GM21447 (cell line): ENCODE results near the gene DSCAML1.
"Not testable (repeated sequence)": the region's sequence is repeated elsewhere in the genome, so short reads cannot be mapped to it uniquely, and the experiment has no call there.

ENCODE experiments used
- ATAC-seq: cut with Tn5 transposase; IDR thresholded peaks from one replicate; pipeline ENCODE4 v1.9.1; 2021; ENCODE audit not compliant: unreplicated experiment

Gene DSCAML1

GRCh38 chr11:117819096-117820040 is 22.4 kb upstream of the DSCAML1 start:
- no peak for ATAC-seq

GRCh38 chr11:117818041-117818873 is 21.2 kb upstream of the DSCAML1 start:
- peak; percentile 12 for ATAC-seq

DNA sequence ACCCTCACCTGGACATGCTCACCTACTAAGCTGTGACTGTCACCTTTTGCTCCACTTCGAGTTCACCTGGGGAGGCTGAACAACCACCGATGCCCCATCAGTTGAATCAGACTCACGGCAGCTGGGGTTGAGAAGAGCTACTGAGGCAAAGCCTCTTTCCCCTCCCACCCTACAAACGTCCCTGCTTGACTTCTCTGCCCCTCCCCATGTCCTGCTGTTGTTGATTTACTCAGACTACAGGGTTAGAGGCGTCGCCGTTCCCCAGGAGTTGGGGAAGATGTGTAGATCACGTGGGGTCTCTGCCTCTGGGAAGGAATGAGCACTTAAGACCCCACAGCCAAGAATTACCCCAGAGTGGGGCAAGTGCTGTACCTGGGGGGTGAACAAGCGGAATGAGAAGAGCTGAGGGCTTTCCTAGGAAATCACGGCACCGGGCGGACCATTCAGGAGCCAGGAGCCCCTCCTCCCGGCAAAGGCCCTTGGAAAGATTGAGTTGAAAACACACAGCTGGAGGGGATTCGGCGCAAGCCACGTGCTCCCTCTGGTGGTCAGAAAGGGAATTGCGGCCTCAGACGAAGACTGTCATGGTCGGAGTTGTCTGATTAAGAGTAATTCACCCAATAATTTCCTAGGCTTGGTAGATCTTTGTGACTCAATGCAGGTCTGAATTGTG is 20.5 kb upstream of the DSCAML1 start:
- ATAC-seq: peak; percentile 22

DNA sequence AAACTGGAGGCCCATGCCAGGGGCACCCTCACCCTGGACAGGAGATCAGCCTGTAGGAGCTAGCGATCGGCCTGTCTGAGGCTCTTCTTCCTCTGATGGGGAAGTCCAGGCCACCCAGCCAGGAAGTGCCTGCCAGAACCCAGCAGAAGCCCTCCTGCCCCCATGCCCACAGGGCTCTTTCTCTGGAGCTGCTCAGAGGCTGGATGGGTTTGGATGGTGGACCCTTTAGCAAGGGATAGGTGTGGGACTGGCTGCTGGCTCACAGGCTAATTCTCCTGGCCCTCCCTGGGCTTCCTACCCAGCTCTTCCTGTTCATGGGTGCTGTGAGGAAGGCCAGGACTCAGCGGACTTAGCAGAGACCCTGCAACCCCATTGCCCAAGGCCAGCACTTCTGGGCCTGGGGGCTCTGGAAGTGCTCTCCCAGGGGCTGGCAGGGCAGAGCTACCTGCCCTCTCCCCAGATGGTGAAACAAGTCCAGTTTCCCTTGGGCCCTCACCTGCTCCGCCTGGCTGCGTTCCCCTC is 19.9 kb upstream of the DSCAML1 start:
- no peak for ATAC-seq

DNA sequence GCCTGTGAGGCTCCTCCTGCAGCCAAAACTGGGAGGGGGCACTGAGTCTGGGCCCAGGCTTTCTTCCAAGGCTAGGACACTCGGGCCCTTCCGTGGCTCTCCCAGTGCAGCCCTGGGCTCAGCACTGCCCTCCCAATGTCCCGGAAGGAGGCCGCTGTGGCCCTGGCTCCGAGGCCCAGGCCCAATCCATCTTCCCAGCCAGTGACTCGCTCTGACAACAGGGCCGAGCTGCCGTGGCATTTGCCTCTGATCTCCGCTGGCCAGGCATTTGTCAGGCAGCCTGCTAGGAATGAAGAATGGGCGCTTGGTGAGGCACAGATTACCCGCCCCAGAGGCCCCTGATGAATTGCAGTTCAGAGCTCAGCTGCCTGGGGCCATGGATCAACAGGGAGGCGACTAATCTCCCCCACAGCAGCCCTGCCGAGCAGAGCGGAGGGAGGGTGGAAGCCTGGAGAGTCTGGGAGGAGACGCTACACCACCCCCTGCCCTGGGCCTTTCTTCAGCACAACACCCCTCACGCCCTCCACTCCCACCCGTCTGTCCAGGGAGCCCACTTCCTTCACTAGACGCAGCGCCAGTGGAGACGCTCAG is 19.2 kb upstream of the DSCAML1 start:
- no peak for ATAC-seq

DNA sequence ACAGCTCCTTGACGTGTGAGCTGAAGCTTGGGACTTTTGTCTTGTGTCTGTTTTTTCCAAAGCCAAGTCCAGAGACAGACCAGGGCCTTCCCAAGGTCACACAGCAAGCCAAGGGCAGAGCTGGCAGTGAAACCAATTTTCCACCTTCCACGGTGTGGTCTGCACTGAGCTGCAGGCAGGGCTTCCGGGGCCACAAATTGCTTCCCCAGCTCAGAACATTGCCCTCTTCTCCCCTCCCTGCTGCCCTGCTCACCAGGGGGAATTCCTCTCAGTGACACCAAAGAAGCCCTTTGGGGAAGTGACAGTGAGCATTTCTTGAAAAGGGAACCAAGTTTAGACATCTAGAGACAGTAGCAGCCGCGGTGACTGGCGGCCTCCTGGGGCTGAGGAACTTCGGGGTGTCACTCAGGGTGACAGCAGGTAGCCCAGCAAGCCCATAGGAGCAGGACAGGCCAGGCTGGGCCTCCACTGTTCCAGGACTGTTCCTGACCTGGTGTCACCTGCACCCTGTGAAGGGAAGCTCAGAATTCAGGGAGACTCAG is 18.3 kb upstream of the DSCAML1 start:
- peak; percentile 65 for ATAC-seq

DNA sequence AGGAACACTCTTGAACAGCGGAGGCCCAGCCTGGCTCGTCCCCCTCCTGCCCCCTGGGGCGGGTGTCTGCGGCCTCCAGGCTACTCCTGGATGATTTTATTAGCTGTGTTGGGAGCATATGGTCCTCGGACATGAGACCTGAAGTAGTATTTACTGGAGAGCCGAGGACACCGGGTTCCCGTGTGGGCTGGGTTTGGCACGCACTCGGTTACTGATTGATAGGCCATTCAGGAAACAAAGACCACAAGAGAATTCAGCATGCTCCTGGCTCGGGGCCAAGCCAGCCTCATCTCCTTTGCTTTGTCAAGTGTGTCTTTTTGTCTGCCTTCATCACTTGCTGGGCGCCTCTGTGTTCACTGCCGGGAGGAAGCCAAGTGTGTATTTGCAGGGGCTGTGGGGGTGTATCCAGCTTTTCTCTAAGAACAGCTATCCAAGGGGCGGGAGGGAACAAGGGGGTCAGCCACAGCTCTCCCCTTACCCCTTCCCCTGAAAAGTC is 17.8 kb upstream of the DSCAML1 start:
- peak; percentile 48 for ATAC-seq

GRCh38 chr11:117814204-117814765 is 17.3 kb upstream of the DSCAML1 start:
- peak; percentile 6 for ATAC-seq

DNA sequence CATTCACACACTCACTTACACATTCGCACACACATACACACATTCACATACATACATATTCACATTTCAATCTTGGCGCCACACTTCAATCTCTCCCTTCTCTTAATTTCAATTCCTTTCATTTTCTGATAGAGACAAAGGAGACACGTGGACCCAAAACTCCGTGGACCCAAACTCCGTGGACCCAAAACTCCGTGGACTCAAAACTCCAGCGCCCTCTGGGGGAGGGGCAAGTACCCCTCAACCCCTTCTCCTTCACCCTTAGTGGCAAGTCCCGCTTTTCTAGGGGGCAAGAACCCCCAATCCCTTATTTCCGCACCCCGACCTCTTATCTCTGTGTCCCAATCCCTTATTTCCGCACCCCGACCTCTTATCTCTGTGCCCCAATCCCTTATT is 13.0 kb upstream of the DSCAML1 start:
- not testable (repeated sequence) for ATAC-seq

DNA sequence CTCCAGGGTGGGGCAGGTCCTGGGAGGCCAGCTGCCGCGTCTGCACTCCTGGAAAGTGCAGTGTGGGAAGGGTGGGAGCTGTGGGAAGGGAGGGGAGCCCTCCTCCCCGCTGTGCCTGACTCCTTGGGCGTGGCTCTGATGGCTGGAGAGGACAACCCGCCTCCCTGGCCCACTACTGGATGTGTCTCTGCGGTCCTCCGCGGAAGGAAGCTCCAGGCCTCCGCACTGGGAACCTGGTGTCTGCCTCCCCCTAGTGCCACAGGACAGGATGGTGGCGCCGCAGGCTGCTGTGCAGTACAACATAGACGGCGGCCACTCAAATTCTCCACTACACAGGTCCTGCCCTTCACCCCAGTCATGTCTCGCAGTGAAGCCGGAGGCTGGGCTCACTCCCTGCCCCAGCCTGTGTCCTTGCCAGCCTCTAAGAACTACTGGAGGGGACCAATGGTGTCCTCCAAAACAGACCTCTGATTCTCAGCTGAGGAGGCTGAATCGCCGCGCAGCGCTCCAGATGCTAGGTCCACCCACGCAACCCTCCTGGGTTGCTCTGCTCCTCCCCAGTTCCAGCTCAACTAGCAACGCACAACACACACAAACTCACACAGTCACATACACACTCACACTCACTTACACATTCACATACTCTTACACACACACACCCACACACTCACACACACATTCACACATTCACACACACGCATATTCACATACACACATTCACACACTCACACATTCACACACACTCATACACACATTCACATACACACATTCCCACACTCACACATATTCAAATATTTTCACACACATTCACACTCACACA is 12.4 kb upstream of the DSCAML1 start:
- ATAC-seq: no peak

DNA sequence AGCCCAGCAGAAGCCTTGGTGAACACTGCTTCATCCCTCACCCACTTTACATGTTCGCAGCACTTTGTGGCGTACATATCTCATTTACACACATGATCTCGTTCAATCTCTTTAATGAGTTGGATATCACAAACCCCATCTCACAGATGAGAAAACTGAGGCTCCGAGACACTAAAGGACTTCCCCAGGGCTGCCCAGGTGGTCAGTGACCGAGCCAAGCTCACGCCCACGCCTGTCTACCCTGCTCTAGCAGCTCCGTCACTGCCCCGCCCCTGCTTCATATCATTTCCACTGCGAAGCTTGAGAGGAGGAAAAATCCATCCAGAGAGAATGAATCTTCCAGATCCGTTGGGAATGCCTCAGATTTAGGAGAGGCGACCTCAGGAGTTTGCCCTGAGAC is 11.8 kb upstream of the DSCAML1 start:
- ATAC-seq: no peak

GRCh38 chr11:117807482-117808327 is 10.7 kb upstream of the DSCAML1 start:
- ATAC-seq: no peak

DNA sequence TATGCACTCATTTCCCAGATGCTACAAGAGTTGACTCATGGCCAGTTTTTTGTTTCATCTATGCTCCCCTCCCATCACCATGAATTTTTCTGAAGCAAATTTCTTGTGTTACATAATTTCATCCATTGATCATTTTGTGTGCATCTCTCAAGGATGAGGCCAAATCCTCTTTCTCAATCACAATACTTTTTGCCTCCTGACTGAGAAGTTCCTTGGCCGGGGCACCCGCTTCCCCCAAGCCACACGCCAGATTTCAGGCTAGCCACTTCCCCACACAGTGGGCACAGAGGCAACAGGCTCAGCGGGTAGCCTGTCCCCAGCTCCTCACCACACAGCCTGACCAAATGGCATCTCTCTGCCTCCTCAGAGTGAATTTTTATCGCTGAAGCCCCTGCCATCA is 9.8 kb upstream of the DSCAML1 start:
- ATAC-seq: no peak

DNA sequence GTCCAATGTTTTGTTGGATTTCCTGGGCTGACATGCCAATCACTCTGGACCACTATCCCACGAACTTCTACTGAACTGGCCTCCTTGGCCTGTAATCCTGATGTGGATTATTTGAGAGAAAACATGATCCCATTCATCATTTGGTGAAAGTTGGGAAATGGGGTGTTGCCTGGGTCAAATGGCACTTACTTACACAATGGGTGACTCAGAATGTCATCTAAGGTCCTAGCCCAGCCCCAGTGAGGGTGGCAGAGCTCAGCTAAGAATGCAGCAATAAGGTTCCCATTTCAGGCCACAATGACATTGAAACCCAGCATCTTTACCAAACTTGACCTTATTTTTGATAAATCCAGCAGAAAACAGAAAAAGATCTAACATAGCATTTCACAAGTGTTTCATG is 8.0 kb upstream of the DSCAML1 start:
- ATAC-seq: no peak

- ATAC-seq: no peak
Observed at GRCh38 chr11:117803896-117804295, 6.9 kb upstream of the DSCAML1 start.

GRCh38 chr11:117799634-117800033 is 2.6 kb upstream of the DSCAML1 start:
- ATAC-seq: no peak

DNA sequence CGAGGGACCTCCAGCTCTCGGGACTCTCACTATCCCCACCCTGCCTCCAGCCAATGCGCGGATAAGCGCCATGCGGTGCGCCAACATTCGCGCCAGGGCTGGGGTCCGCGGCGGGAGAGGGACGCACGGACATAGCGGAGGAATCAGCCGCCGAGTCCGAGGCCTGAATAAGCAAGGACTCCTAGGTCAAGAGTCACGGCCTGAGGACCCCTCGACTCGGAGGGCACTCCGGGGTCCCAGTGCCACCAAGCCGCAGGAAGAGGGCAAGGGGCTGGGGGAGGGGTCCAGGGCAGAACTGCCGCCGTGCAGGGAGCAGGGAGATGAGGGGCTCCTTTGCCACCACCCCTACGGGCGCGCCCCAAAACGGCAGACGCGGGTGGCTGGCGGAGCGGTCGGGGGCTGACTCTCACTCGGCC is 552 bp downstream of the DSCAML1 start:
- ATAC-seq: no peak
